ENCODE measurements around the gene MEGF6.

DNA sequence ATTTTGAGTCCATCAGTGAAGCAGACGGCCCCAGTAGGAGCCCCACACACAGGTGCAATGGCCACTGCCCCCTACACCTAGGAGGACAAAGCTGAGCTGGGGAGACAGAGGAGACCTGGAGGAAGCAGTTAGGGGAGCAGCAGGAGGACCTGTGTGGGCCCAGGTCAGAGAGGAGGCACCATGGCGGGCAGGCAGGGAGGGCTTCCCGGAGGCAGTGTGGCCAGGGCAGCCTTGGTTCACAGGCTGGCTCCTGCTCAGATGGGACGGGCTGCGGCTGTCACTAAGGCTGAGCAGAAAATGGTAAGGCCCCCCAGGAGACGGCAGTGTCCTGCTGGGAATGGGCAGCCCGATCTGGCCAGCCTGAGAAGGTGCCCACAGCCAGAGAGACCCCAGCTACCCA lies 15.4 kb downstream of the MEGF6 start:
- TF ChIP-seq, protein P1, sequence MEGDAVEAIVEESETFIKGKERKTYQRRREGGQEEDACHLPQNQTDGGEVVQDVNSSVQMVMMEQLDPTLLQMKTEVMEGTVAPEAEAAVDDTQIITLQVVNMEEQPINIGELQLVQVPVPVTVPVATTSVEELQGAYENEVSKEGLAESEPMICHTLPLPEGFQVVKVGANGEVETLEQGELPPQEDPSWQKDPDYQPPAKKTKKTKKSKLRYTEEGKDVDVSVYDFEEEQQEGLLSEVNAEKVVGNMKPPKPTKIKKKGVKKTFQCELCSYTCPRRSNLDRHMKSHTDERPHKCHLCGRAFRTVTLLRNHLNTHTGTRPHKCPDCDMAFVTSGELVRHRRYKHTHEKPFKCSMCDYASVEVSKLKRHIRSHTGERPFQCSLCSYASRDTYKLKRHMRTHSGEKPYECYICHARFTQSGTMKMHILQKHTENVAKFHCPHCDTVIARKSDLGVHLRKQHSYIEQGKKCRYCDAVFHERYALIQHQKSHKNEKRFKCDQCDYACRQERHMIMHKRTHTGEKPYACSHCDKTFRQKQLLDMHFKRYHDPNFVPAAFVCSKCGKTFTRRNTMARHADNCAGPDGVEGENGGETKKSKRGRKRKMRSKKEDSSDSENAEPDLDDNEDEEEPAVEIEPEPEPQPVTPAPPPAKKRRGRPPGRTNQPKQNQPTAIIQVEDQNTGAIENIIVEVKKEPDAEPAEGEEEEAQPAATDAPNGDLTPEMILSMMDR (IDR thresholded peaks at IDR 0.05), result no peak
- no peak for TF ChIP-seq ZFX (IDR thresholded peaks at IDR 0.05; ENCODE audit: borderline replicate concordance)
